HG02798 (cell line): ENCODE data around the gene KHDC4.

Source experiments
- ATAC-seq: cut with Tn5 transposase; IDR thresholded peaks from one replicate; pipeline ENCODE4 v1.9.1; 2021; ENCODE audit warnings: mild to moderate bottlenecking; ENCODE audit not compliant: unreplicated experiment, poor library complexity

KHDC4 gene

GRCh38 chr1:155880251-155880650 lies 54.0 kb downstream of the KHDC4 start:
- ATAC-seq, result no peak

GRCh38 chr1:155877945-155878344 lies 56.3 kb downstream of the KHDC4 start:
- no peak for ATAC-seq

- ATAC-seq, result no peak
These were observed 60.4 kb downstream of the KHDC4 start for GRCh38 chr1:155873860-155874259.

- ATAC-seq, result no peak
These were observed 61.7 kb downstream of the KHDC4 start for GRCh38 chr1:155872527-155872926.

- no peak for ATAC-seq
These were observed 62.8 kb downstream of the KHDC4 start for GRCh38 chr1:155871390-155871789.

GRCh38 chr1:155867766-155868165 lies 66.4 kb downstream of the KHDC4 start:
- no peak for ATAC-seq

- ATAC-seq, result no peak
These were observed 69.8 kb downstream of the KHDC4 start for GRCh38 chr1:155864393-155864792.
